DND-41 (cell line): ENCODE data around the gene HLTF.

ENCODE experiments used
- CTCF ChIP-seq: IDR thresholded peaks from 2 replicates; pipeline ENCODE4 v1.5.1; 2012; ENCODE audit warnings: borderline replicate concordance, low read length, moderate library complexity, mild to moderate bottlenecking; ENCODE audit not compliant: poor library complexity, severe bottlenecking; ENCODE audit errors: extremely low read depth
- EZH2 ChIP-seq: IDR thresholded peaks from 3 replicates; pipeline ENCODE4 v1.6.1; 2012; ENCODE audit warnings: borderline replicate concordance, low read depth, mild to moderate bottlenecking, moderate library complexity, low read length, inconsistent platforms; ENCODE audit not compliant: severe bottlenecking

DNA sequence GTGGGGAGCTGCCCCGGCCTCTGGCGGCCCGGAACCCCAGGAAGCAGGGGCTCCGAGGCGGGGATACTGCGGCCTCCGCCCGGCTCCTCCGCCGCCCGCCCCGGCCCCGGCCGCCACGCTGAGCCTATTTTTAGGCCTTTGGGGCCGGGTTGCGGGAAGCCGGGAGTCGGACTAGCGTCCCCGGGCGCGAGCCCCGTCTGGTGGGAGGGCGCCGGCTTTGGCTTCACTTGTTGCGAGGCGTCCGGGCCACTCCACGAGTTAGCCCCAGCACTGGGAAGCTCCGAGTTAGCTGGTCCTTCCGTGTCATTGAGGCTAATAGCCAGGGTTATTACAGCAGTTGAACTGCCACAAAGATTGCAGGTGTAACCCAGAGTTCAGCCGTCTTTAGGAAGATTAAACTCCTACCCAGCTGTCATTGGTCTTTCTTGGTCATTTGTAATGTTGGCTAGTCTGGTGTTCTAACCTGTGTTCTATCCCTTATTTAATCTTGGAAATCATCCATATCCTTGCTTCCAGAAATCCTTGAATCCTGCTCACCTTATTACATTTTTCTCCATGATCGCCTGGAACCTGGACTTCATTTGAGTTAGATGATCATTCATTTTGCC lies 94.2 kb downstream of the HLTF start:
- TF ChIP-seq CTCF = no peak
- TF ChIP-seq EZH2 = no peak
